PC-9 (cell line): ENCODE results near the gene IL1RAP. TPM values are rescaled to one million over a fixed set of nuclear protein-coding genes. Genes with fewer than 3 reads are reported as not detected.

Experiments
- BruUV-seq: library from RNA; stranded (reverse); fragments of 400-500 nt; replicated peaks from 2 replicates; lab custom pipeline; 2021; lab: Mats Ljungman, UMichigan
- CTCF ChIA-PET: fragments of 300-600 bp; sonication (Branson Sonifier 250); formaldehyde crosslinking; loops from one replicate; lab custom pipeline; 2022; ENCODE audit warnings: antibody characterized with exemption; lab: Charles Lee
- POLR2A ChIA-PET: fragments of 300-600 bp; sonication (Branson Sonifier 250); formaldehyde crosslinking; loops from one replicate; lab custom pipeline; 2022; ENCODE audit warnings: antibody characterized with exemption; ENCODE audit not compliant: unreplicated experiment; lab: Charles Lee
- DNase-seq, 2 experiments: peaks; one replicate each; pipeline versions ENCODE4 v3.0.0 to v3.0.0-alpha.2; 2015 to 2022; ENCODE audit warnings: mixed read lengths in 1 of 2
- H2AFZ ChIP-seq: fragments of 200-600 bp; sonication (generic); 2 replicates; pipeline ENCODE4 v1.8.1; 2017; ENCODE audit warnings: antibody characterized with exemption
- H3F3A ChIP-seq: fragments of 200-600 bp; sonication (generic); 2 replicates; pipeline ENCODE4 v1.8.1; 2017; ENCODE audit warnings: antibody characterized with exemption, mild to moderate bottlenecking, low read depth; ENCODE audit not compliant: insufficient read depth
- H3K27ac ChIP-seq: fragments of 200-600 bp; sonication (generic); 2 replicates; pipeline ENCODE4 v1.6.1; 2016; ENCODE audit warnings: mixed run types
- H3K27me3 ChIP-seq: fragments of 200-600 bp; sonication (generic); 2 replicates; pipeline ENCODE4 v1.6.1; 2016; ENCODE audit warnings: low read depth, mixed run types; ENCODE audit not compliant: insufficient read depth
- H3K36me3 ChIP-seq: fragments of 200-600 bp; sonication (generic); 2 replicates; pipeline ENCODE4 v1.6.1; 2016; ENCODE audit warnings: low read depth, mixed run types
- H3K4me1 ChIP-seq: fragments of 200-600 bp; sonication (generic); replicated peaks from 2 replicates; pipeline ENCODE4 v1.6.1; 2016; ENCODE audit warnings: mixed run types; ENCODE audit not compliant: insufficient read depth
- H3K4me2 ChIP-seq: fragments of 200-600 bp; sonication (generic); 2 replicates; pipeline ENCODE4 v1.6.1; 2017; ENCODE audit warnings: mixed run types
- H3K4me3 ChIP-seq: fragments of 200-600 bp; sonication (generic); 2 replicates; pipeline ENCODE4 v1.6.1; 2016; ENCODE audit warnings: mixed run types
- H3K79me2 ChIP-seq: fragments of 200-600 bp; sonication (generic); 2 replicates; pipeline ENCODE4 v1.6.1; 2017; ENCODE audit warnings: low read depth, mixed run types
- H3K9me2 ChIP-seq: fragments of 200-600 bp; sonication (generic); 2 replicates; pipeline ENCODE4 v1.8.1; 2017; ENCODE audit warnings: mild to moderate bottlenecking; ENCODE audit not compliant: insufficient read depth
- H3K9me3 ChIP-seq: fragments of 200-600 bp; sonication (generic); 2 replicates; pipeline ENCODE4 v1.8.1; 2016; ENCODE audit warnings: low read depth; ENCODE audit not compliant: insufficient read depth
- H4K20me1 ChIP-seq: fragments of 200-600 bp; sonication (generic); 2 replicates; pipeline ENCODE4 v1.8.1; 2017; ENCODE audit not compliant: insufficient read depth
- CTCF ChIP-seq: fragments of 200-600 bp; sonication (generic); conservative IDR thresholded peaks from 2 replicates; pipeline ENCODE4 v1.6.1; 2017; ENCODE audit warnings: mixed run types, antibody characterized with exemption, mild to moderate bottlenecking, moderate library complexity
- EZH2 ChIP-seq: fragments of 200-600 bp; sonication (generic); IDR thresholded peaks from 2 replicates; pipeline ENCODE4 v1.8.0; 2017; ENCODE audit warnings: antibody characterized with exemption, low read depth
- intact Hi-C: fragments of 100-400 bp; cut with micrococcal nuclease; formaldehyde crosslinking; loops from one replicate; pipeline ENCODE4 v1.10.0; 2022; ENCODE audit not compliant: unreplicated experiment
- total RNA-seq: library from RNA; stranded (reverse); gene quantifications from 2 replicates; pipeline ENCODE4 v1.2.3, GENCODE V29; 2021

The IL1RAP gene
- total RNA-seq, 1 experiment from 2014 or later, result 13.3 TPM

GRCh38 chr3:190619761-190620160 is 105.9 kb downstream of the IL1RAP start:
- no peak for TF ChIP-seq CTCF
- TF ChIP-seq EZH2, result no peak
- CTCF ChIA-PET, result no interaction called here

GRCh38 chr3:190620886-190621608 is 107.2 kb downstream of the IL1RAP start:
- Histone ChIP-seq H3K36me3 (no peaks in the 10 kb centered on the region), H4K20me1 (no peaks in the 10 kb centered on the region), H3F3A (no peaks in the 10 kb centered on the region), H3K79me2 (no peaks in the 10 kb centered on the region), H3K9me3 (no peaks in the 10 kb centered on the region), H3K27me3 (no peaks in the 10 kb centered on the region), H3K27ac (no peak overlapping the region), H3K9me2 (no peaks in the 10 kb centered on the region), H2AFZ (no peak overlapping the region), H3K4me2 (no peak overlapping the region), H3K4me3 (no peak overlapping the region), H3K4me1 (no peaks in the 10 kb centered on the region)
- TF ChIP-seq CTCF (no peak), EZH2 (no peak)
- ChIA-PET POLR2A (no interaction called here), CTCF (interaction anchor here (0.6 kb wide), 1 partner anchor 1267 kb away, joined by 3 read pairs; no protein-coding TSS in a partner anchor)
- no peak for DNase-seq
- intact Hi-C loops, result no loop called here
- no TSS peak for BruUV-seq

More at GRCh38 chr3:190619761-190620160, 105.9 kb downstream of the IL1RAP start:
- DNase-seq, result no peak
- Histone ChIP-seq H2AFZ (no peak overlapping the region), H3K36me3 (no peaks in the 10 kb centered on the region), H3K27ac (no peak overlapping the region), H3K4me1 (no peaks in the 10 kb centered on the region), H3K4me3 (no peak overlapping the region), H3F3A (no peaks in the 10 kb centered on the region), H4K20me1 (no peaks in the 10 kb centered on the region), H3K27me3 (no peaks in the 10 kb centered on the region), H3K9me2 (no peaks in the 10 kb centered on the region), H3K4me2 (no peak overlapping the region), H3K9me3 (no peaks in the 10 kb centered on the region), H3K79me2 (no peaks in the 10 kb centered on the region)
- intact Hi-C loops, result no loop called here
- BruUV-seq, result no TSS peak
- POLR2A ChIA-PET, result no interaction called here

GRCh38 chr3:190621927-190622326 is 108.0 kb downstream of the IL1RAP start:
- Histone ChIP-seq H3K9me2 (no peaks in the 10 kb centered on the region), H3F3A (no peaks in the 10 kb centered on the region), H3K27me3 (no peaks in the 10 kb centered on the region), H3K4me1 (no peaks in the 10 kb centered on the region), H4K20me1 (no peaks in the 10 kb centered on the region), H3K4me2 (no peak overlapping the region), H3K27ac (no peak overlapping the region), H3K4me3 (no peak overlapping the region), H3K36me3 (no peaks in the 10 kb centered on the region), H3K79me2 (no peaks in the 10 kb centered on the region), H3K9me3 (no peaks in the 10 kb centered on the region), H2AFZ (no peak overlapping the region)
- no peak for DNase-seq
- no TSS peak for BruUV-seq
- TF ChIP-seq CTCF (no peak), EZH2 (no peak)
- POLR2A ChIA-PET, result no interaction called here
- CTCF ChIA-PET, result interaction anchor here (0.6 kb wide), 1 partner anchor 1268 kb away, joined by 3 read pairs; no protein-coding TSS in a partner anchor
- intact Hi-C loops, result no loop called here
